Tibial nerve (tissue), 4 donors: ENCODE results near the gene SHTN1.

ENCODE experiments used
- EP300 ChIP-seq, 2 donors: sonication (generic); formaldehyde crosslinking; IDR thresholded peaks; one replicate each; pipeline ENCODE4 v1.6.1; 2017; ENCODE audit warnings: antibody characterized with exemption in 2 of 2, mild to moderate bottlenecking in 1 of 2
- POLR2A ChIP-seq, 2 donors: fragments of 450-650 bp; IDR thresholded peaks; one replicate each; pipeline ENCODE4 v1.6.1; 2017; ENCODE audit warnings: antibody characterized with exemption in 2 of 2, mild to moderate bottlenecking in 2 of 2, moderate library complexity in 2 of 2
- TF ChIP-seq, protein P1 (sequence below), 5 experiments: fragments of 200-600 bp in 3 of 5; fragments of 450-650 bp in 2 of 5; sonication (generic) in 3 of 5; IDR thresholded peaks; one replicate each; pipeline ENCODE4 v1.5.1; 2016 to 2019; ENCODE audit warnings: antibody characterized with exemption in 5 of 5, mild to moderate bottlenecking in 3 of 5, moderate library complexity in 2 of 5

DNA sequence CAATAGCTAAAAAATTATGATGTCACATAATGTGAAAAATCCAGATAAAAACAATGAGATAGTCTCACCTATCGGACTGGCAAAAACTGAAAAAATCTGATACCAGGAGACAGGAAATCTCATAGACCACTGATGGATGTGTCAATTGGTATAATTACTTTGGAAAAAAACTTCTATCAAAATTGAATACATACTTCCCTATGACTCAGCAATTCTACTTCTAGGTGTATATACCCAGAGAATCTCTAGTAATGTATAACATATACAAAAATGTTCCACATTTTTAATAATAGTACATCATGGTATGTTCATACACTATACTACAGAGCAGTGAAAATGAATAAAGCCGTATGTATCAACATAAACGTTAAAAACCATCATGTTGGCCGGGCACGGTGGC lies 34.9 kb downstream of the SHTN1 start:
- TF ChIP-seq, protein P1, sequence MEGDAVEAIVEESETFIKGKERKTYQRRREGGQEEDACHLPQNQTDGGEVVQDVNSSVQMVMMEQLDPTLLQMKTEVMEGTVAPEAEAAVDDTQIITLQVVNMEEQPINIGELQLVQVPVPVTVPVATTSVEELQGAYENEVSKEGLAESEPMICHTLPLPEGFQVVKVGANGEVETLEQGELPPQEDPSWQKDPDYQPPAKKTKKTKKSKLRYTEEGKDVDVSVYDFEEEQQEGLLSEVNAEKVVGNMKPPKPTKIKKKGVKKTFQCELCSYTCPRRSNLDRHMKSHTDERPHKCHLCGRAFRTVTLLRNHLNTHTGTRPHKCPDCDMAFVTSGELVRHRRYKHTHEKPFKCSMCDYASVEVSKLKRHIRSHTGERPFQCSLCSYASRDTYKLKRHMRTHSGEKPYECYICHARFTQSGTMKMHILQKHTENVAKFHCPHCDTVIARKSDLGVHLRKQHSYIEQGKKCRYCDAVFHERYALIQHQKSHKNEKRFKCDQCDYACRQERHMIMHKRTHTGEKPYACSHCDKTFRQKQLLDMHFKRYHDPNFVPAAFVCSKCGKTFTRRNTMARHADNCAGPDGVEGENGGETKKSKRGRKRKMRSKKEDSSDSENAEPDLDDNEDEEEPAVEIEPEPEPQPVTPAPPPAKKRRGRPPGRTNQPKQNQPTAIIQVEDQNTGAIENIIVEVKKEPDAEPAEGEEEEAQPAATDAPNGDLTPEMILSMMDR (IDR thresholded peaks at IDR 0.05) = no peak
- TF ChIP-seq POLR2A (IDR thresholded peaks at IDR 0.05) (no peak), EP300 (IDR thresholded peaks at IDR 0.05) (no peak)
